ACHN (cell line): ENCODE results near the gene YJU2.
"Not testable (repeated sequence)": the region's sequence is repeated elsewhere in the genome, so short reads cannot be mapped to it uniquely, and the experiment has no call there.

Experiments used
- DNase-seq: peaks from one replicate; pipeline ENCODE4 v3.0.0-alpha.2; 2015
- in situ Hi-C: cut with HindIII; loops from 2 replicates; pipeline ENCODE4 v1.10.0; 2017; ENCODE audit warnings: low sequenced_read_pairs, low pct_ligation_motif_present, low pct_unique_long_range_greater_than_20kb

The YJU2 gene

GRCh38 chr19:4224470-4224869 is 22.4 kb upstream of the YJU2 start:
- in situ Hi-C loops, result no loop called here
- DNase-seq, result no peak

- DNase-seq, result no peak
- in situ Hi-C loops, result no loop called here
Measured at GRCh38 chr19:4225885-4226284, 21.0 kb upstream of the YJU2 start.

GRCh38 chr19:4227771-4228170 is 19.1 kb upstream of the YJU2 start:
- in situ Hi-C loops, result no loop called here
- DNase-seq, result no peak

DNA sequence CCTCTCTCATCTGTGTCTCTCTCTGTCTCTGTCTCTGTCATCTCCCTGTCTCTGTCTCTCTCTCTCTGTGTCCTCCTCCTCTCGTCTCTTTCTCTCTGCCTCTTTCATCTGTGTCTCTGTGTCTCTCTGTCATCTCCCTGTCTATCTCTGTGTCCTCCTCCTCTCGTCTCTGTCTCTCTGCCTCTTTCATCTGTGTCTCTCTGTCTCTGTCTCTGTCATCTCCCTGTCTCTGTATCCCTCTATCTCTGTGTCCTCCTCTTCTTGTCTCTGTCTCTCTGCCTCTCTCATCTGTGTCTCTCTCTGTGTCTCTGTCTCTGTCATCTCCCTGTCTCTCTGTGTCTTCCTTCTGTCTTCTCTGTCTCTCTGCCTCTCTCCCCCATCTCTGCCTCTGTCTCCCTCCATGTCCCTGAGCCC is 18.1 kb upstream of the YJU2 start:
- no peak for DNase-seq
- in situ Hi-C loops, result no loop called here

GRCh38 chr19:4229179-4229931 is 17.5 kb upstream of the YJU2 start, which contains the start of gene EBI3:
Gene EBI3 (plus strand): TSS chr19:4229523. CDS start chr19:4229551, 28 bp downstream.
- in situ Hi-C loops, result no loop called here
- DNase-seq, result peak; percentile 53

- DNase-seq, in situ Hi-C loops: not testable (repeated sequence)
Measured at GRCh38 chr19:4230237-4230636, 16.6 kb upstream of the YJU2 start.

- DNase-seq, in situ Hi-C loops: not testable (repeated sequence)
Measured at GRCh38 chr19:4231521-4231920, 15.4 kb upstream of the YJU2 start.

DNA sequence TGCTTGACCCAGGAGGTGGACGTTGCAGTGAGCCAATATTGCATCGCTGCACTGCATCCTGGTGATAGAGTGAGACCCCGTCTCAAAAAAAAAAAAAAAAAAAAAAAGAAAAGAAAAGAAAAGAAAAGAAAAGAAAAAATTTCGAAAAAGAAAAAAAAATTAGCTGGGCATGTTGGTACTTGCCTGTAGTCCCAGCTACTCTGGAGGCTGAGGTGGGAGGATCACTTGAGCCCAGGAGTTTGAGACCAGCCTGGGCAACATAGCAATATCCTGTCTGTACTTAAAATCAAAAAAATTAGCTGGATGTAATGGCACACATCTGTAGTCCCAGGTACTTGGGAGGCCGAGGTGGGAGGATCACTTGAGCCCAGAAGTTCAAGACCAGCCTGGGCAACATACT is 14.7 kb upstream of the YJU2 start:
- DNase-seq, in situ Hi-C loops: not testable (repeated sequence)

GRCh38 chr19:4232614-4233281 is 14.1 kb upstream of the YJU2 start:
- in situ Hi-C loops, result no loop called here
- no peak for DNase-seq

DNA sequence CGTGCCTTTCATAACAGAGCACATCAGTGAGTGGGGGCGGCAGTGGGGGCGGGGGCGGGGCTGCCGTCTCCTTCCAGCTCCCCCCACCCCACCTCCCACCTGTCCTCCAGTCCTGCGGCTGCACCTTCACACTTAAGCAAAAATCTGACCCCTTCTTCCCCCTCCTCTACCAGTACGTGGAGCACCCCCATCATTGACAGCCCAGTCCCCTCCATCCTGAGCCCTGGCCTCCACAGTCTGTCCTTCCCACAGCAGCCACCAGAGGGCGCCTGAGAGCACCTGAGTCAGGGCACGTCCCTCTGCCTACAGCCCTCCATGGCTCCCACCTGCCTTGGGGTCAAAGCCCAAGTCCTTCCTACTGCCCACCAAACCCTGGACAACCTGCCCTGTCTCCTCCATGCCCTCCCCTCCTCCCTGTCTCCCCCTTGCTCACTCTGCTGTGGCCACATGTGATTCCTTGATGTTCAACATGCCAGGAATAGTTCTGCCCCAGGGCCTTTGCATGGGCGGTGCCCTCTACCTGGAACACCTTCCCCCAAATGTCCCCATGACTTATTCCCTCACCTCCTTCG is 13.5 kb upstream of the YJU2 start:
- DNase-seq, result peak; percentile 54
- in situ Hi-C loops, result no loop called here

- in situ Hi-C loops, result no loop called here
- DNase-seq, result no peak
Measured at GRCh38 chr19:4234142-4234861, 12.6 kb upstream of the YJU2 start.

DNA sequence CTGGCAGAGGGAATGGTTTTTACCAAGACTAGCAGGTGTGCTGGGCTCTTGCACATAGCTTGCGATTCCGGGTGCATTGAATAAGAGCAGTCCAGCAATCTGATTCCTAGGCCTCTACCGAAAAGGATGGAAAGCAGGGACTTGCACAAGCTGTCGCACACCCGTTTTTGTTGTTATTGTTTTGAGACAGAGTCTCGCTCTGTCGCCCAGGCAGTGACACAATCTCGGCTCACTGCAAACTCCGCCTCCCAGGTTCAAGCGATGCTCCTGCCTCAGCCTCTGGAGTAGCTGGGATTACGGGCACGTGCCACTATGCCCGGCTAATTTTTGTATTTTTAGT is 12.0 kb upstream of the YJU2 start:
- DNase-seq, result no peak
- in situ Hi-C loops, result no loop called here

DNA sequence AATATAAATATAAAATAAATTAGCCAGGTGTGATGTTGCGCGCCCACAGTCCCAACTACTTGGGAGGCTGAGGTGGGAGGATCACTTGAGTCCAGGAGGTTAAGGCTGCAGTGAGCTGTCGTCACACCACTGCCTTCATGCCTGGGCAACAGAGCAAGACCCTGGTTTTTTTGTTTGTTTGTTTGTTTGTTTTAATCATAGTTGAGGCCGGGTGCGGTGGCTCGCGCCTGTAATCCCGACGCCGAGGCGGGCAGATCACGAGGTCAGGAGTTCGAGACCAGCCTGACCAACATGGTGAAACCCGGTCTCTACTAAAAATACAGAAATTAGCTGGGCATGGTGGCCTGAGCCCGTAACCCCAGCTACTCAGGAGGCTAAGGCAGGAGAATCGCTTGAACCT is 9.4 kb upstream of the YJU2 start:
- DNase-seq, in situ Hi-C loops: not testable (repeated sequence)

DNA sequence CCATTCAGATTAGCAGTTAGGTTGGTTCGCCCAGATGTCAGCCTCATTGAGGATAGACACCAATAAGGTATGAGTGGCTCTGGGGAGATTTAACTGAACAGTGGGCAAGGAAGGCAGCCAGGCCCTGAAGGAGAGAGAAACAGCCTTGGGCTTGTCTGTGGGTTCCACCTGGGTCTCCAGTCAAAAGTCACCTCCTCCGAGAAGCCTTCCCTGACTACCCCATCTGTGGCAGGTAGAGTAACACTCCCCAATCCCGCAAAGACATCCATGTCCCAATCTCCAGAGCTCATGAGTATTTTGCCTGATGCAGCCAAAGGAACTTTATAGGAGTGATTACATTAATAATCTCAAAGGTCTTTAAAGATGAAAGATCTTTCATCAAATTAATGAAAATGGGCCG is 8.0 kb upstream of the YJU2 start:
- DNase-seq, result no peak
- in situ Hi-C loops, result no loop called here

DNA sequence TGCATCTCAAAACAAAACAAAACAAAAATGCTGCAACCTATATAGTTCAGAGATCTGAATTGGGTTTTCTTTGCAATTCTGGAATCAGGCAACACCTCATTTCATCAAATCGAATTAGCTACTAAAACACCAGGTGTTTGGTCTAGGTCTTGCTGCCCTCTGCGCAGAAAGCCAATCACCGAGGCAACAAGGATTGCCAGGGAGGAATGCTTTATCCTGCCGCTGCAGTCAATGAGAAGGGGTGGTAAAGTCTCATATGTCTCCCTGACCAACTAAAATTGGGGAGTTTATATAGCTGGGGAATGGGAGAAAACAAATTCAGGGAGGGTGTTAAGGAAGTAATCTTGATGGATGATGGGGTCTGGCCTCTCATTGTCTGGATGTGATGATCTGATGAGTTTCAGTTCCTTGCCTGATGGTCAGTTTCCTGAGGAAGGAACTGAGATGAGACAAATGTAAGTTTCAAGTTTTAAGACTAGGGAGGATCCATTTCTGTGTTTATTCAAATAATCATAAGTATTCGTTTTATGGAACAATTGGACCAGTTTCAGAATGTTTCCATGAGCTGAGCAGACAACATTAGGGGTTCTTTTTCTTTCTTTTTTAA is 5.0 kb upstream of the YJU2 start:
- in situ Hi-C loops, result no loop called here
- no peak for DNase-seq

DNA sequence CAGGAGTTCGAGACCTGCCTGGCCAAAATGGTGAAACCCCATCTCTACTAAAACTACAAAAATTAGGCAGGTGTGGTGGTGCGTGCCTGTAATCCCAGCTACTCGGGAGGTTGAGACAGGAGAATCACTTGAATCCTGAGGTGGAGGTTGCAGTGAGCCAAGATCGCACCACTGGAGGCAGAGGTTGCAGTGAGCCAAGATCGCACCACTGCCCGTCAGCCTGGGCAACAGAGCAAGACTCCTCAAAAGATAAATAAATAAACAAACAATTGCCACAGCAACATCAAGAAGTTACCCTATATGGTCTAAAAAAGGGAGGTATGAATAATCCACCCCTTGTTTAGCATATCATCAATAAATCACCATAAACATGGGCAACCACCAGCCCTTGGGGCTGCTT is 942 bp upstream of the YJU2 start:
- in situ Hi-C loops, DNase-seq: not testable (repeated sequence)

DNA sequence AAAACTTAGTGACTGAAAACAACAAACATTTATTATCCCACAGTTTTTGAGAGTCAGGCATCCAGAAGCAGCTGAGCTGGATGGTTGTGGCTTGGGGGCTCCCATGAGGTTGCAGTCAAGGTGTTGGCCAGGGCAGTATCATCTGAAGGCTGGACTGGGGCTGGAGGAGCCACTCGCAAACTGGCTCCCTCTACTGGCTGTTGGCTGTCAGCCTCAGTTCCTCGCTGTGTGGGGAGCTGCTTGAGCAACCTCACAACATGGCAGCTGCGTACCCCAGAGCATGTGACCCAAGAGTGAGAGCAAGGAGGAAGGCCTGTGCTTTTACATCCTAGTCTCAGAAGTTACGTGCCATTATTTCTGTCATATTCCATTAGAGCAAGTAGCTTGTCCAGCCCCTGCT is 9.7 kb downstream of the YJU2 start:
- in situ Hi-C loops, result no loop called here
- DNase-seq, result no peak

- no peak for DNase-seq
- in situ Hi-C loops, result no loop called here
Measured at GRCh38 chr19:4257025-4257424, 10.1 kb downstream of the YJU2 start.

- DNase-seq, result no peak
- in situ Hi-C loops, result no loop called here
Measured at GRCh38 chr19:4258181-4258580, 11.3 kb downstream of the YJU2 start.
